ENCODE data around the gene ACOT11. TPM values are rescaled to one million over a fixed set of nuclear protein-coding genes. Genes with fewer than 3 reads are reported as not detected.

ACOT11 gene
- total and polyA plus RNA-seq, 8 donors: 5.5 to 87.0 (median 19.6) TPM

DNA sequence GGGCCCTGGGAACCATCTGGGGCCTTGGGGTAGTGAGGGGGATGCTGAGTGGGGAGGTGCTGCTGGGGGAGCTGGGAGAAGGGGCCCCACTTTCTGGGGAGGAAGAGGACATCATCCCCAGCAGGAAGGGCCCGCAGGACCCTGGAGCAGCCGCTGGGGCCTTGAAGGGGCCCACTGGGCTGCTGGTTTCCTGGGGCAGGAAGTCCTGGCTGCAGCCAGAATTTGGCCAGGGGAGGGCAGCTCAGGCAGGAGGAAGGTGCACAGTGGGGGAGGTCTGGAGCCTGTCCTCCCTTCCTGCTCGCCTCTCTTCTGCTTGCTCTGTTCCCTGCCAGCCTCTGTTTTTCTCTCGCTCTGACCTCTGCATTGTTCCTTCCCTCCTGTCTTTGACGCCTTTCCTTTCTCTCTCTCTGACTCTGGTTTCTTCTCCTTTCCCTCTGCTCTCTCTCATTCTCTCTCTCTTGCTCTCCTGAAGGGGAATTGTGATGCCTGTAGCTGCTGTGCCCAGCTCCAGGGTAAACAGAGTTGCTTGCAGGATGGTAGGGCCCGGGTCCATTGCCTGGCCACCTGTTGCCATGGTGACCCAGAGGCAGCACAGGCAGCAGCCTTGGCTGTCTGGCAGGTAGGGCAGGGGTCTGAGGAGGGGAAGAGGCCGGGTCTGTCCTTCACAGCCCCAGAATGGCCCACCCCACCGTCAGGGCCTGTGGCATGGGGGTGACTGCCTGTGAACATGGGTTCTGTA lies 23.9 kb downstream of the ACOT11 start:
- TF ChIP-seq EP300 (IDR thresholded peaks at IDR 0.05) (no peak), CTCF (IDR thresholded peaks at IDR 0.05) (no peak), POLR2A (IDR thresholded peaks at IDR 0.05) (no peak), POLR2AphosphoS5 (IDR thresholded peaks at IDR 0.05) (no peak)
- 40 to 64% (median 54%) methylated on average over 7 to 8 of the region's 8 CpGs for WGBS, 5 donors
- Histone ChIP-seq H3K36me3 (no peaks in the 10 kb centered on the region), H3K4me3 (no peak overlapping the region), H3K9me3 (no peaks in the 10 kb centered on the region), H3K27ac (peak overlapping the region in 2 of 5 donors; percentile 8 to 28), H3K27me3 (no peaks in the 10 kb centered on the region), H3K4me1 (peaks cover 10 to 36% (median 17%) of the 10 kb centered on the region in 4 donors)
- intact Hi-C loops (cut with DNase I; ENCODE audit: low total_unique reads): no loop called here
- DNase-seq: peak in 1 of 2 donors; percentile 42

- H3K27ac ChIP-seq: peak overlapping the region in 1 of 5 donors; percentile 9
- WGBS, 5 donors: 67 to 86% (median 71%) methylated on average over 3 of the region's 3 CpGs
- H3K4me1 ChIP-seq: peaks cover 11 to 36% (median 15%) of the 10 kb centered on the region in 4 donors
- no peak overlapping the region for H3K4me3 ChIP-seq
- intact Hi-C loops (cut with DNase I; ENCODE audit: low total_unique reads): no loop called here
- H3K27me3 ChIP-seq: no peaks in the 10 kb centered on the region
- no peaks in the 10 kb centered on the region for H3K9me3 ChIP-seq
- H3K36me3 ChIP-seq: no peaks in the 10 kb centered on the region
- TF ChIP-seq POLR2AphosphoS5 (IDR thresholded peaks at IDR 0.05) (no peak), POLR2A (IDR thresholded peaks at IDR 0.05) (no peak), CTCF (IDR thresholded peaks at IDR 0.05) (no peak)
- no peak for DNase-seq
Observed at GRCh38 chr1:54572542-54572850, 24.5 kb downstream of the ACOT11 start.

- H3K36me3 ChIP-seq: no peaks in the 10 kb centered on the region
- intact Hi-C loops (cut with DNase I; ENCODE audit: low total_unique reads): no loop called here
- H3K4me1 ChIP-seq: peaks cover 18 to 49% (median 30%) of the 10 kb centered on the region in 4 donors
- 78 to 86% (median 83%) methylated on average over 12 of the region's 12 CpGs for WGBS, 5 donors
- no peaks in the 10 kb centered on the region for H3K9me3 ChIP-seq
- DNase-seq: no peak
- no peak overlapping the region for H3K27ac ChIP-seq
- H3K4me3 ChIP-seq: no peak overlapping the region
- TF ChIP-seq POLR2AphosphoS5 (IDR thresholded peaks at IDR 0.05) (no peak), CTCF (IDR thresholded peaks at IDR 0.05) (no peak), POLR2A (IDR thresholded peaks at IDR 0.05) (no peak), EP300 (IDR thresholded peaks at IDR 0.05) (no peak)
- no peaks in the 10 kb centered on the region for H3K27me3 ChIP-seq
Observed at GRCh38 chr1:54574158-54574778, 26.2 kb downstream of the ACOT11 start.

- H3K4me1 ChIP-seq: peaks cover 18 to 56% (median 36%) of the 10 kb centered on the region in 4 donors
- no peaks in the 10 kb centered on the region for H3K27me3 ChIP-seq
- no peak overlapping the region for H3K27ac ChIP-seq
- no peak overlapping the region for H3K4me3 ChIP-seq
- no peak for DNase-seq
- no peaks in the 10 kb centered on the region for H3K36me3 ChIP-seq
- no peak for TF ChIP-seq EP300 (IDR thresholded peaks at IDR 0.05)
- no peak for TF ChIP-seq CTCF (IDR thresholded peaks at IDR 0.05)
- no peak for TF ChIP-seq POLR2A (IDR thresholded peaks at IDR 0.05)
- no peak for TF ChIP-seq POLR2AphosphoS5 (IDR thresholded peaks at IDR 0.05)
- 90 to 94% (median 91%) methylated on average over 3 of the region's 3 CpGs for WGBS, 5 donors
- H3K9me3 ChIP-seq: no peaks in the 10 kb centered on the region
- intact Hi-C loops (cut with DNase I; ENCODE audit: low total_unique reads): no loop called here
Observed at GRCh38 chr1:54575161-54575560, 27.1 kb downstream of the ACOT11 start.
